Endothelial cell (in vitro differentiated cells): ENCODE measurements around the gene TMEM141. TPM values are rescaled to one million over a fixed set of nuclear protein-coding genes. Genes with fewer than 3 reads are reported as not detected.
"Not testable (repeated sequence)": the region's sequence is repeated elsewhere in the genome, so short reads cannot be mapped to it uniquely, and the experiment has no call there.

Experiments used
- DNase-seq: peaks from one replicate; pipeline ENCODE4 v3.0.0; 2021; ENCODE audit warnings: low spot score
- H3K27ac Mint-ChIP-seq: one replicate; pipeline ENCODE4 v1.8.0; 2021; ENCODE audit warnings: mixed read lengths, inconsistent platforms; ENCODE audit not compliant: unreplicated experiment
- H3K27me3 Mint-ChIP-seq: one replicate; pipeline ENCODE4 v1.8.0; 2021; ENCODE audit warnings: mild to moderate bottlenecking, moderate library complexity, mixed read lengths, inconsistent platforms; ENCODE audit not compliant: unreplicated experiment
- H3K36me3 Mint-ChIP-seq: one replicate; pipeline ENCODE4 v1.8.0; 2021; ENCODE audit warnings: mild to moderate bottlenecking, low read depth, mixed read lengths, inconsistent platforms; ENCODE audit not compliant: unreplicated experiment
- H3K4me1 Mint-ChIP-seq: one replicate; pipeline ENCODE4 v1.8.0; 2021; ENCODE audit warnings: mild to moderate bottlenecking, mixed read lengths, inconsistent platforms; ENCODE audit not compliant: unreplicated experiment
- H3K4me3 Mint-ChIP-seq: one replicate; pipeline ENCODE4 v1.8.0; 2021; ENCODE audit warnings: mild to moderate bottlenecking, mixed read lengths, inconsistent platforms; ENCODE audit not compliant: unreplicated experiment
- H3K9me3 Mint-ChIP-seq: one replicate; pipeline ENCODE4 v1.8.0; 2021; ENCODE audit warnings: mixed read lengths, inconsistent platforms; ENCODE audit not compliant: unreplicated experiment
- CTCF ChIP-seq: fragments of 200-600 bp; sonication (generic); IDR thresholded peaks from one replicate; pipeline ENCODE4 v1.5.0; 2021; ENCODE audit warnings: antibody characterized with exemption; ENCODE audit not compliant: unreplicated experiment
- total RNA-seq: library from RNA; stranded (reverse); fragmentation: NEBNext Ultra II Directional; extraction: Animal tissue kit (Norgen Biotek cat#: 25700); gene quantifications from one replicate; pipeline ENCODE4 v1.2.1, GENCODE V29; 2021; ENCODE audit not compliant: unreplicated experiment

The TMEM141 gene
- total RNA-seq, 1 donor from 2014 or later, result 73.0 TPM

DNA sequence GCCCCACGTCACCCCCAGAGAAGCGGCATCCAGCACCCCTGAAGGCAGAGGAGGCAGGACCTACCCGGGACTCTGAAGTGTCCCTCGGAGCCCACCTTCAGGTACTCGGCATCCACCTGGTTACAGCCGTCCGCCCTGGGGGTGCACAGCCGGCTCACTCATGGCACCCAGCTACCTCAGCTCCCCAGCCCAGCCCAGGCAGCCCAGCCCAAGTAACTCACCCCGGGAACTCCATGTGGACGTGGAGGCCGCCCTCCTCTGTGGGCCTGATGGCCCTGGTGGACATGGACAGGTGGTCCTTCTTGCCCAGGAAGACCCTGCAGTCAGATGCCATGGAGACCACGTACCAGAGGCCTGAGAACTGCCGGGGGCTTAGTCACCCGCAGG is 27.5 kb upstream of the TMEM141 start:
- TF ChIP-seq CTCF, result no peak
- Mint-ChIP-seq H3K27me3 (peaks cover 8% of the 10 kb centered on the region), H3K27ac (no peak overlapping the region), H3K9me3 (no peaks in the 10 kb centered on the region), H3K4me1 (no peaks in the 10 kb centered on the region), H3K4me3 (no peak overlapping the region), H3K36me3 (no peaks in the 10 kb centered on the region)
- DNase-seq, result no peak

DNA sequence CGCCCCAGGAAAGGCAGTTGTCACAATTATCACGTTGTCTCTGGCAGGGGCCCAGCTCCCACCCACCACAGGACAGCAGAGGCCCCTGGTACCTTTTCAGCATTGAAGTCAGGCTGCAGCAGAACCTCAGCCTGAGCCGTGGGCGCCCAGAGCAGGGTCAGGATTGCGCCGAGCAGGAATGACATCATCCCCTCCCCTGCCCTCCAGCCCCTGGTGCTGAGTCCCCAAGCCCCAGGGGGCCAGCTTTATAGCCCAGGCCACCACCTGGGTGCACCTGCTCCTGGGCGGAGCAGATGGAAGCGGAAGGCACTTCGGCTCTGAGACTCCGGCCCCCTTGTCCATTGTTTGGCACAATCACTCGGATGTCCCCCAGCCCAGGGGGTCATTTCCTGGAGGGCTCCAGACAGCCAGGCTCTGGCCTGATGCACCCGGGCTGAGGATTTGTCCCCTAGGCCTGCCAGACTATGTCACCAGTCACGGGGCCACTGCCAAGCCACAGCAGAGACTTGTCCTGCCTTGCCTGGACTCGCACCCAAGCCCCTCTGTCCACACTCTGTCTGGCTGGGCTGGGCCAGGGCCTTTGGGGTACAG is 26.7 kb upstream of the TMEM141 start, which contains the start of gene LCN15:
TSS of gene LCN15 (minus strand) at position 218 of the 591 bp plus-strand sequence. CDS start at position 188, 30 bp downstream.
- Mint-ChIP-seq H3K9me3 (no peaks in the 10 kb centered on the region), H3K36me3 (no peaks in the 10 kb centered on the region), H3K4me3 (no peak within 1 kb of the TSS), H3K27ac (no peak within 1 kb of the TSS), H3K27me3 (peaks cover 8% of the 10 kb centered on the region), H3K4me1 (no peaks in the 10 kb centered on the region)
- no peak for TF ChIP-seq CTCF
- DNase-seq, result no peak

GRCh38 chr9:136765041-136765440 is 26.1 kb upstream of the TMEM141 start:
- peaks cover 8% of the 10 kb centered on the region for H3K27me3 Mint-ChIP-seq
- no peak for TF ChIP-seq CTCF
- DNase-seq, result no peak
- no peak overlapping the region for H3K4me3 Mint-ChIP-seq
- H3K36me3 Mint-ChIP-seq, result no peaks in the 10 kb centered on the region
- H3K4me1 Mint-ChIP-seq, result no peaks in the 10 kb centered on the region
- H3K9me3 Mint-ChIP-seq, result no peaks in the 10 kb centered on the region
- H3K27ac Mint-ChIP-seq, result no peak overlapping the region

- DNase-seq, result not testable (repeated sequence)
These were observed 25.3 kb upstream of the TMEM141 start for GRCh38 chr9:136765745-136766409.

GRCh38 chr9:136766410-136767120 is 24.6 kb upstream of the TMEM141 start:
- not testable (repeated sequence) for H3K4me3 Mint-ChIP-seq, DNase-seq, H3K36me3 Mint-ChIP-seq, H3K4me1 Mint-ChIP-seq, H3K9me3 Mint-ChIP-seq, H3K27me3 Mint-ChIP-seq
- peak overlapping the region; percentile 52 for H3K27ac Mint-ChIP-seq

More at GRCh38 chr9:136765745-136766409, 25.3 kb upstream of the TMEM141 start:
- H3K36me3 Mint-ChIP-seq, H3K4me1 Mint-ChIP-seq, H3K4me3 Mint-ChIP-seq, H3K27me3 Mint-ChIP-seq, H3K27ac Mint-ChIP-seq, H3K9me3 Mint-ChIP-seq: not testable (repeated sequence)

GRCh38 chr9:136769710-136770191 is 21.4 kb upstream of the TMEM141 start:
- peak; percentile 72 for DNase-seq
- TF ChIP-seq CTCF, result peak; percentile 42
- Mint-ChIP-seq H3K27me3 (peaks cover 11% of the 10 kb centered on the region), H3K36me3 (no peaks in the 10 kb centered on the region), H3K27ac (no peak overlapping the region), H3K9me3 (no peaks in the 10 kb centered on the region), H3K4me1 (peaks cover 2% of the 10 kb centered on the region), H3K4me3 (no peak overlapping the region)
